SU-DHL-6 (cell line): ENCODE data around the gene ESYT2.

Experiments used
- H2AFZ ChIP-seq: fragments of 200-600 bp; sonication (generic); 2 replicates; pipeline ENCODE4 v1.6.1; 2014; ENCODE audit warnings: low read depth, mild to moderate bottlenecking, moderate library complexity, mixed read lengths, antibody characterized with exemption, low read length; ENCODE audit not compliant: severe bottlenecking
- H3F3A ChIP-seq: fragments of 200-600 bp; shearing (Covaris generic); 2 replicates; pipeline ENCODE4 v1.6.0; 2016; ENCODE audit warnings: antibody characterized with exemption, mild to moderate bottlenecking; ENCODE audit not compliant: insufficient read depth
- H3K27ac ChIP-seq: fragments of 200-600 bp; sonication (generic); 2 replicates; pipeline ENCODE4 v1.5.1; 2016; ENCODE audit warnings: low read depth, mild to moderate bottlenecking, low read length, moderate library complexity, mixed read lengths
- H3K27me3 ChIP-seq: fragments of 200-600 bp; sonication (generic), shearing (Covaris generic); 2 replicates; pipeline ENCODE4 v1.6.0; 2014; ENCODE audit warnings: mild to moderate bottlenecking, low read length
- H3K36me3 ChIP-seq: fragments of 200-600 bp; sonication (generic); 2 replicates; pipeline ENCODE4 v1.6.1; 2014; ENCODE audit warnings: mild to moderate bottlenecking, low read length, mixed read lengths
- H3K4me2 ChIP-seq: fragments of 300-600, 200-600 bp; shearing (Covaris generic), sonication (generic); 2 replicates; pipeline ENCODE4 v1.6.0; 2014; ENCODE audit warnings: low read length, low read depth, mild to moderate bottlenecking; ENCODE audit not compliant: poor library complexity, severe bottlenecking
- H3K4me3 ChIP-seq: fragments of 200-600 bp; sonication (generic); 2 replicates; pipeline ENCODE4 v1.5.1; 2014; ENCODE audit warnings: antibody characterized with exemption, low read length, mild to moderate bottlenecking, mixed read lengths; ENCODE audit not compliant: insufficient read depth, poor library complexity, severe bottlenecking
- H3K79me2 ChIP-seq: fragments of 200-600 bp; sonication (generic); 2 replicates; pipeline ENCODE4 v1.6.1; 2014; ENCODE audit warnings: mild to moderate bottlenecking, low read length, moderate library complexity; ENCODE audit not compliant: insufficient read depth
- H3K9ac ChIP-seq: fragments of 200-600 bp; sonication (generic); 2 replicates; pipeline ENCODE4 v1.7.0; 2014; ENCODE audit warnings: mild to moderate bottlenecking, low read length
- H3K9me2 ChIP-seq: fragments of 200-600 bp; sonication (generic); replicated peaks from 2 replicates; pipeline ENCODE4 v1.6.1; 2014; ENCODE audit warnings: low read length; ENCODE audit not compliant: insufficient read depth
- H3K9me3 ChIP-seq: fragments of 200-600 bp; sonication (generic); 2 replicates; pipeline ENCODE4 v1.6.1; 2014; ENCODE audit warnings: low read length, mixed read lengths; ENCODE audit not compliant: insufficient read depth
- H4K20me1 ChIP-seq: fragments of 200-600 bp; sonication (generic); 2 replicates; pipeline ENCODE4 v1.6.1; 2014; ENCODE audit warnings: low read depth, mild to moderate bottlenecking, antibody characterized with exemption, low read length, moderate library complexity, mixed read lengths
- CTCF ChIP-seq: fragments of 200-600 bp; sonication (generic); IDR thresholded peaks from one replicate; pipeline ENCODE4 v1.5.1; 2017; ENCODE audit warnings: antibody characterized with exemption, mild to moderate bottlenecking, low read length, moderate library complexity; ENCODE audit not compliant: insufficient read depth, poor library complexity, severe bottlenecking
- EZH2phosphoT487 ChIP-seq: fragments of 200-600 bp; sonication (generic), shearing (Covaris generic); conservative IDR thresholded peaks from 2 replicates; pipeline ENCODE4 v1.6.1; 2018; ENCODE audit warnings: mild to moderate bottlenecking, antibody characterized with exemption, low read length, moderate library complexity, mixed read lengths

ESYT2 gene

GRCh38 chr7:158861004-158861787 is 31.9 kb upstream of the ESYT2 start:
- Histone ChIP-seq H3K27me3 (no peaks in the 10 kb centered on the region), H2AFZ (no peak overlapping the region), H3K79me2 (no peaks in the 10 kb centered on the region), H3K4me3 (no peak overlapping the region), H4K20me1 (no peaks in the 10 kb centered on the region), H3K4me2 (no peak overlapping the region), H3K9me2 (no peaks in the 10 kb centered on the region), H3K27ac (no peak overlapping the region), H3K9ac (no peak overlapping the region), H3K36me3 (no peaks in the 10 kb centered on the region), H3F3A (no peaks in the 10 kb centered on the region), H3K9me3 (no peaks in the 10 kb centered on the region)
- TF ChIP-seq CTCF (no peak), EZH2phosphoT487 (no peak)

DNA sequence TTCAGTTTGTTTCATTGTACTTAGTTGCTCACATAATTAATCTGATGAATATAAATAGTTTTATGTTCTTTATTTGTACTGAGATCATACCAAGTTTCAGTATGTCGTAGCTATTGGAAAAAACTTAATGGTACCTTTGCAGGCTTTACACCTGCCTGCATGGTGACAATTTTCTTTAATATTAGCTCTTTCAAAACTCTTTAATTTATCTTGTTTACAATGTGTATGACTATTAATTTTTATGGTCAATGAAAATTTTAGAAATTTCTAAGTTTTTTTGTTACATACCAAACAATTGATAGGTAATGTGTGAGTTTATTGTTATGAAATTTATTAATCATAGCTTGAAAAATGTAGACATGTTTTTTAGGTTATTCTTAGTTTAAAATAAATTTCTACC is 31.1 kb upstream of the ESYT2 start:
- no peaks in the 10 kb centered on the region for H3K9me3 ChIP-seq
- H3K27me3 ChIP-seq = no peaks in the 10 kb centered on the region
- no peak for TF ChIP-seq EZH2phosphoT487
- no peak for TF ChIP-seq CTCF
- no peak overlapping the region for H2AFZ ChIP-seq
- no peak overlapping the region for H3K4me2 ChIP-seq
- H3K79me2 ChIP-seq = no peaks in the 10 kb centered on the region
- no peak overlapping the region for H3K9ac ChIP-seq
- H3K36me3 ChIP-seq = no peaks in the 10 kb centered on the region
- H3K27ac ChIP-seq = no peak overlapping the region
- 0 out of 2 replicates have a peak, but pooled peaks cover 2% of the 10 kb centered on the region for H3F3A ChIP-seq
- no peak overlapping the region for H3K4me3 ChIP-seq
- no peaks in the 10 kb centered on the region for H4K20me1 ChIP-seq
- H3K9me2 ChIP-seq = no peaks in the 10 kb centered on the region

GRCh38 chr7:158858592-158859503 is 29.5 kb upstream of the ESYT2 start:
- Histone ChIP-seq H3K4me2 (no peak overlapping the region), H3K27ac (no peak overlapping the region)

More at GRCh38 chr7:158858592-158859503, 29.5 kb upstream of the ESYT2 start:
- Histone ChIP-seq H2AFZ (no peak overlapping the region), H3K9me3 (no peaks in the 10 kb centered on the region), H3K79me2 (no peaks in the 10 kb centered on the region), H3K9ac (no peak overlapping the region), H3F3A (0 out of 2 replicates have a peak, but pooled peaks cover 2% of the 10 kb centered on the region), H4K20me1 (no peaks in the 10 kb centered on the region), H3K27me3 (no peaks in the 10 kb centered on the region), H3K4me3 (no peak overlapping the region), H3K36me3 (no peaks in the 10 kb centered on the region), H3K9me2 (no peaks in the 10 kb centered on the region)
- no peak for TF ChIP-seq EZH2phosphoT487
- TF ChIP-seq CTCF = no peak
